Measurements from ENCODE around the gene FRMD4A.

Gene FRMD4A

DNA sequence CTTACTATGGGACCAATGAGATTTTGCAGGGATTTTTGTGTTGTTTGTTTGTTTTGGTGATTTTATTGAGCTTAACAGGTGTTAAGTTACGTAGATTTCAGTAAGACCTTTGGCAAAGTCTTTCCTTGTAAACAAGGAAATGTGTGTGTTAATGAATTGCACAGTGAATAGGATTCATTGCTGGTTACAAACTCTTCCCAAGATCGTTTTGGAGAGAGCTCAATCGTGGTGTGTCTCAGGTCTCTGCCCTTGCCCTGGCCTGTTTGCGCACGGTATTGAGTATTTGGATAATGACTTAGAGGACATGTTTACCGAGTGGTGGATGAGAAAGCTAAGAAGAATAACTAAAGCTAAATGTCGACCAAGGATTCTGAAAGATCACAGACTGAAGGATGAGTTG is 702.1 kb downstream of the FRMD4A start:
- DNase-seq, result no peak

DNA sequence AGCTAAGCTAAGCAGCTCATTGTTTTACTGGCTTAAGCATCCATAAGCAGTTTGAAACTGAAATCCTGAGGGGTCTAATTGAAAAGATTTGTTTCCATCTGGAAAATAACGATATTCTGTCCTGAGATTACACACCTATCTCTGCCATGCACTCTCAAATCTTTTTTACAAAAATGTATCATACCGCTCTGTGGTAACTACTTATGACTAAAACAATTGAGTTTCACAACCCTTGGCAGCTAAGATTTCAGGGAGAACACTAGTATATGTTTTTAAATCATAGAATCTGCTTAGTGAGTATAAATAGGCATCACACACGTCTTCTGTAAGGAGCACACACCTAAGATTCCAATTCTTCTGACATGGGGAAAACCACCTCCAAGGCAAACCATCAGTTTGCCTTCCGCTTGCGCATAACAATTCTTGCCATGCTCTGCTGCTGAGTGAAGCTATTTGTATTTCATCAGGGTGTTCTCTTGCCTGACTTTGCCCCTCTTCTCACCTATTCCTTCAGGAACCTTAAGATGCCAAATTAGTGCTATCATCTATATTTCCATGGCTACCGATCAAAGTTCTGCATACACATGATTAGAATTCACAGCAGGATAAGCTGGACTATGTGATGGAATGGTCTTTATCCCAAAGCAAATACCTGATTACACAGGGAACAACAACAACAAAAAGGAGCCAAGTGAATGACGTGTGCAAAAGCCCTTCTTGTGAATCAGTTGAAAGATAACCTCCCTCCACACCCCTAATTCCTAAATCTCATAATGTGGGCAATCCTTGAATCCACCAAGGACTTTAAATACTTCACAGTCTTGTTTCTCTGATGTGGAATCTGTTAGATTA is 703.0 kb downstream of the FRMD4A start:
- DNase-seq, result no peak

- no peak for DNase-seq
Observed at GRCh38 chr10:13624630-13625029, 706.1 kb downstream of the FRMD4A start.

DNA sequence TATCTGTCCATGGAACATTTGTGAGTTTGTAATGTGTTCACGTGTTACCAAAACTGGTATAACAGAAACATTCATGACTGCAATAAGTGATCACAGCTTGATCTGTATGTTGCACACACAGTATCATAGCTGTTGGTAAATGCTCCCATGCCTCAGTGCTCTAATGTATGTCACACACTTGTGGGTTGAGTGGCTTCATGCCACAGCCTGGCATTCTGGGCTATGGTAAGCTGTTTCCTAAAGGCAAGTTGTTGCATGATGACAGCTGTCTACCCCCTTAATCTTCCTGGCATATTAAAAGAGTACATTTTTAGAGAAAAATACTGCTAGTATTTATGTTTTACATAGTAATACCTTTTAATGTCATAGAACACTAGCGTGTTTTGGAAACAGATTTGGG is 708.8 kb downstream of the FRMD4A start:
- DNase-seq, result no peak

DNA sequence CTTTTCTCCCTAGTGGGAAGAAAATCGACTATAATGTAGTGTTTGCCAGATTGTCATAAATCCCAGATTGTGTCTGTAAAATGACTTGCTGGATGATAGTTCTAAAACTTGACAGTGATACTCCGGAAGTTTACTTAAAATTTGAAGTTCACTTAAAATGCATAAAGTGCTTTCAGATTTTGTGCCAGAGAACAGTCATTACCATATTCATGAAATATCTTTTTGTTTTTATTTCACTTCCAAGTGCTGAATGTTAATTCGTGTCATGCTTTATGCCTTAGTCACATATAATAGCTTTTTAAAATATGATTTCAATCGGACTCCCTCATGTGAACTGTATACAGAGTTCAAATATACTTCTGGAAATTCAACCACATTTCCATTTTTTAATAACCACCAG is 713.6 kb downstream of the FRMD4A start:
- no peak for DNase-seq

GRCh38 chr10:13615650-13616300 is 714.9 kb downstream of the FRMD4A start:
- no peak for DNase-seq

DNA sequence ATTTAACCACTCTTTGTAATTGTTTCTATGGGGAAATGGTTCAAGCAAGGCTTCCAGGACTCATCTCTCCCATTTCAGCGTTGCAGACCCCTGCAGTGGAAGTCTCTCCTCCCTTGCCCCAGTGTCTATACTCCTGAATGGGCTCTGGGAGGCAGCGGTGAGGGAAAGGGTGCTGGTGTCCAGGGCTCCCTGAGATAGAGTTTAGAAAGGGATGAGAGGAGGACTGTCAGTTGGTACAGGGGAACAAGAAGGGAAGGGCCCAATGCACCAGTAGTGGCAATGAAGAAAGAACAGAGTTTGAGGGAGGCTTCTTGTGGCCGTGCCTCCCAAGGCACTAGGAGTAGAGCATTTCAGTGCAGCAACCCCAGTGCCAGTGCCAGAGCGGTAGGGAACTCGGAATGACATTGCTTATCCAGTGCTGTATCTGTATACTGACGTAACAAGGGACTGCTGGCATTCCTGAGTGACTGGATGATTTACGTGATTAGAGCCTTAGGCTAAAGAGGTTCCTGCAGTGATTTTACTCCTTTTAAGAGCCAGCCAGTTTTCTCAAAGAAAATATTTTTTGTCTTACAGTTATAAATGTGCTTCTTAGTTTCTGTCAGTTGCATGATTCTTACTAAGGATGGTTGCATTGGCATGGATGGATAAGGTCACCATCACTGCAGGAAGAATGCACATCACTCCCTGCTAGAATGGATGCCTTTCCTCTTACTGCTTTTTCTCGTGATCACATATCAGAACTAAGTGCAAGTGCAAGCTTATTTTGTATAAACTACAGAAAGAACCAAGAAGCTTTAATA is 716.0 kb downstream of the FRMD4A start:
- no peak for DNase-seq

DNA sequence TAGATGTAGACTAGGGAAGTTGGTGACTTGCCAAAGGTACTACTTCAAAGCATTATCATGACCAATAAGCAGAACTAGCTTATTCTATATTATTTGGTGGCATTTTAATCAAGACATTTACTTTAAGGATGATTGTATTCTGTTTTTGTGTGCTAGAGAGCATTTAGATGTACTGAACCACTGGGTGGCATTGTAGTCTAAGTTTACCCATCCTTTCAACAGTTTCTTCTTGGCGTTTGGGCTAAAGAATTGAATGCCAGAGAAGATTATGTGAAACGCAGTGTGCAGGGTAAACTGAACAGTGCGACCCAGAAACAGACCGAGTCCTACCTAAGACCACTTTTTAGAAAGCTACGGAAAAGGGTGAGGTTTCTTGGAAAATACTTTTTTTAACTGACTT is 717.2 kb downstream of the FRMD4A start:
- DNase-seq, result no peak

DNA sequence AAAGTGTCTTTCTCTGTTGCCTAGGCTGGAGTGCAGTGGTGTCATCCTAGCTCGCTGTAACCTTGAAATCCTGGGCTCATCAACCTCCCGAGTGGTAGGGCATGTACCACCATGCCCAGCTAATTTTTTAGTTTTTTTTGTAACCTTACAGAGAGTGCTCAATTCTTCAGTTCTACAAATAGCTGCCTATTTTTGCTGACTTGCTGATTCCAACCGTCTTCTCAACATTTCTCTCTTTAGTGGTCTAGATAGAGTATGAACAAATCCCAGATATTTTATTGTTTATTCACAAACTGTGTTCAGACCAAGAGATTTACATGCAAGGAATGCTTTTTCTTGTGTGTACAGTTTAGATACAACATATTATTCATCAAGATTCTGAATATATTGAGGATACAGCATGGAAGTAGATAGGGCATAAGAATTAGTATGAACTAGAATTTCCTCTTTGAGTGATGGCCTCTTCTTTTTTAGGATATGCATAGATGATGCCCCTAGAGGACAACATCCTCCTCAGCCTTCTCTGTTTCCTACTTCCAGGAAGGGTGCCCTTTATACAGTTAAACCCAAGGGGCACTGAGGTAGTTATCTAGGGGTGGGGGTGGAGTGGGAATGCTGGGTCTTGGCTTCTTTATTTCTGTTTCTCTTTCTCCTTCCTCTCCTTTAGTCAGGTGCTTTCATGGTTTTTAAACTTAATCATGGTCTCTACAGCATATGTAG is 717.9 kb downstream of the FRMD4A start:
- DNase-seq, result no peak

GRCh38 chr10:13608246-13608853 is 722.4 kb downstream of the FRMD4A start:
- DNase-seq, result no peak

DNA sequence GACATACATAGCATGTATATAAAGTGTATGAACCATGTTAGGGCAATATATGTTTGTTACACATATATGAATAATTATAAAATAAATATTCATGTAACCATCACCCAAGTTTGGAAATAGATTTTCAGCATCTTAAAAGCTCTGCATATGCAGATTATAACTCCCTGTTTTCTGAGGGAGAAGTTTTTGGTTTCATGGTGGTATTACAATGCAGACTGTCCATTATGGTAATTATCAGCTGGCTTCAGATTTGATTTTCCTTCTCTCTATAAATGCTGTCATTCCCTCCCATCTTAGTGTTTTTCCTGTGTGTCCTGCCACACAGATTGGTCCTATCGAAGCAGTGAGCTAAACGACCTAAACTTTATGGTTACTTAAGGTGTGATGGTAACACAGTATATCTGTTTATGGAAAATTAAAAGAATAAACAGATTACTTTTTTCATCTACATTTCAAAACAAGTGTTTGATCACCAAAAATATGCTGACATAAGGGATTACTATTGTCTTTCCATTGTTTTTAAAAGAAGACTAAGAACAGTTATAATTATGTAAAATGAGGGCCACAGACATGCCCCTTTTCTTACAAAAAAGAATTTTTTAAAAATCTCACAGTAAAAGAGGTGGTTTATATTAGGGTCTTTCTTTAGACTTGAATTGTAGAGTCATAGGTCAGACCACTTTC is 726.2 kb downstream of the FRMD4A start:
- no peak for DNase-seq

DNA sequence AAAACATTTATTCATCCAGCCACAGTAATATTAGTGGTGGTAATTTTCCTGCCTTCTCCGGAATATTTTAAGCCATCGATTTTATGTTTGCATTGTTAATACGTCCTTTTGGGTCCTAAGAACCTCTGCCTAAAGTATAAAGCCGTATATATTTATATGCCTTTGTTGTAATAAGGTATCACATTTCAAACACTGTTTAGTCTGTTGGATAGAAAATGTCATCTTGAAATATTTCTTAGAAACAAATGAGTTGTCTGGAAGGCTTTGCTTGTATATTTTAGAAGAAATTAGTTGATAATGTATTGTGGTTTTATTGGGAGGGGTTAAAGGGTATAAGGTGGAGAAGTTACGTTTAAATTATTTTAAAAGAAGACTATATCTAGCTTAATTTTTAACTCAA is 732.8 kb downstream of the FRMD4A start:
- no peak for DNase-seq

DNA sequence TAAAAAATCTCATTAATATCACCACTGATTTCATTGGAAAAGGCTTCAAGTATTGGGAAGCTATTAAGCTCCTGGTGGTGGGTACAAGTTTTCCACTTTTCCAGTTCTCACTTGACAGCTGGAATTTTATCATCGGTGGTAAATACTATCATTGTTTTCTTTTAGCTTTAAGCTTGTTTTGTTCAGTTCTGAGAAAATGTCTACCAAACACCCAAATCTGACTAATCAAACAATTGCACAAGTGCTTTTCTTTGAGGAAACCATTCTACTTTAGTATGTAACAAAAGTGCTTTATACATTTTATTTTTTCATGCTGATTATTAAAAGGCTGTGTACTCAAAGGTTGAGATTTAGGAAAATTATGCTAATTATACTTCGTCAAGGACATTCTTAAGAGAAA is 736.1 kb downstream of the FRMD4A start:
- no peak for DNase-seq
